GM23248 (cell line): Measurements from ENCODE around the gene FFAR3.

Source experiments
- EZH2 ChIP-seq: fragments of 200-600 bp; sonication (generic); IDR thresholded peaks from 2 replicates; pipeline ENCODE4 v1.6.1; 2018; ENCODE audit warnings: antibody characterized with exemption, mild to moderate bottlenecking; ENCODE audit not compliant: insufficient read depth, poor library complexity, severe bottlenecking
- EZH2phosphoT487 ChIP-seq: fragments of 200-600 bp; sonication (generic); IDR thresholded peaks from 2 replicates; pipeline ENCODE4 v1.6.1; 2018; ENCODE audit warnings: antibody characterized with exemption, moderate library complexity, mild to moderate bottlenecking, low read depth; ENCODE audit not compliant: insufficient read depth

DNA sequence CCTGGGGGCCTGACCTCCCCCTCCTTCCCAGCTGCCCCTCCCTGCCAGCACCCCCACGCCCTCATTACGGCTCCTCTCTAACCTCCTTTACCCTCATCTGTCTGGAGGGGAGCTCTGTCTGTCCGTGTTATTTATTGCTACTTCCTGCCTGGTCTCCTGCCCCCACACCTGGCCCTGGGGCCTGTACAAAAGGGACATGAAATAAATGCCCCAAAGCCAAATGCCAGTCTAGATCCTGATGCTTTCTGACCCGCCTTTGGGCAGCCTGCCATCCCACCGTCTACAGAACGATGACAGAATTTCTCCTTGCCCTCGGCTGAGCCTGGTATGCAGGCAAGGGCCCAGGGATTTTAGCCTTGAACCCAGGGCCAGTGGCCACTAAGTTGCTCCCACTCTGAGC, 44.7 kb upstream of the FFAR3 start:
- TF ChIP-seq EZH2, result no peak
- TF ChIP-seq EZH2phosphoT487, result no peak
